ENCODE results near the gene MPEG1. TPM values are rescaled to one million over a fixed set of nuclear protein-coding genes. Genes with fewer than 3 reads are reported as not detected.
A peak's percentile ranks its signal among the peaks of the same experiment; 100 is the strongest.

MPEG1 gene
- total and polyA plus RNA-seq, 5 experiments from 2014 or later: 0.30 to 5.9 (median 3.1) TPM; not detected in 1

DNA sequence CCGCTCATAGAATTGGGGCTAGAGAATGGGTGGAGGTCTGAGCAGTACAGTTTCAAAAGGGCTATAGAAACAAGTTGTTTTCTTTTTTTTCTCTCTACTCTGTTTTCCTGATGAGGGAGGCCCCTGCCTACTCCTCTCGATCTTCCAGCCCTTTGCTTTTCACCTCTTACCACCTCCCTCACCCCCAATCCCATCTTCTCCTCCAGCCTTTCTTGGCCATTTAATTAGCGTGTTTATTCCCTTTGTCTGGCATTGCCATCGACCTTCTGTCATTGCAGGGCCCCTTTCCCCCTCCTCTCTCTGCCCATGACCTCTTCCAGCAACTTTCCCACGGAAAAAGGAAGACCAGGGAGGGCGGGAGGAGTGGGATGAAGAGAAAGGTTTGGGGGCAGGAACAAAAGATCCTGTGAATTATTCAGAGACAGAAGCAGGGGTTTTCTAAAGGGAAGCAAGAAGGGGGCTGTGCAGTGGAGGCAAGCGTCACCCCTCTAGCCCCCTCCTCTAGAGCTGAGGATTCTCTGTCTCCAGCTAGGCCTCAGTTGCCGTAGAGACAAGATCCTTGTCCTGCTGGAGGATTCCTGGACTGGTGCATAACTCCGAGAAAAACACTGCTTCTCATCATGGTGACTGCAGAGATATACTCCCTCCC is 27.9 kb downstream of the MPEG1 start:
- H3K36me3 Mint-ChIP-seq: peaks cover 0 to 3% (median 0%) of the 10 kb centered on the region in 3 donors
- no peak overlapping the region for H3K4me3 Mint-ChIP-seq
- peaks cover 0 to 2% (median 0%) of the 10 kb centered on the region in 4 donors for H3K4me1 Mint-ChIP-seq
- no peak overlapping the region for H3K27ac Mint-ChIP-seq
- peaks cover 0 to 4% (median 0%) of the 10 kb centered on the region in 5 donors for H3K27me3 Mint-ChIP-seq
- H3K9me3 Mint-ChIP-seq: peaks cover 0 to 2% (median 0%) of the 10 kb centered on the region in 9 donors
- DNase-seq: no peak
- ATAC-seq: no peak
- POLR2A ChIA-PET: no interaction called here

DNA sequence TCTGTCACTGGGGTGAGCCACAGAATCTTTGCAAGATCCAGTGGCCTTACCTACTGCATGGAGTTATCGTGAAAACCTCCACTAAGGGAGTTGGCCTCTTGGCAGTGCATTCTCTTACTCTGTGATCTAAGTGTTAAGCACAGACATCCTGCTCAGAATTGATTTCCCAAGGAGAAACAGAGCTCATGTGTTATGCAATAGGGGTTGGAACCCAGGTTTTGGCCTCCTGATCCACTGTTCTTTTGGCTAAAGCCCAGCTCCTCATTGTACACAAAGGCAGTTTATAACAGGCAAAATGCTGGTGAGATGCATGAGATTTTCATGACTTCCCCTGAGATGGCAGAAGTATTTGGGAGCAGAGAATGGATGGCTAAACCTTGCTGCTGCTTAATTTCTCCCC is 29.0 kb downstream of the MPEG1 start:
- POLR2A ChIA-PET: no interaction called here
- Mint-ChIP-seq H3K27me3 (peaks cover 0 to 4% (median 0%) of the 10 kb centered on the region in 5 donors), H3K4me3 (no peak overlapping the region), H3K4me1 (peaks cover 0 to 2% (median 0%) of the 10 kb centered on the region in 4 donors), H3K27ac (no peak overlapping the region), H3K9me3 (peaks cover 0 to 10% (median 0%) of the 10 kb centered on the region in 9 donors), H3K36me3 (peaks cover 0 to 2% (median 0%) of the 10 kb centered on the region in 3 donors)
- no peak for ATAC-seq
- no peak for DNase-seq

DNA sequence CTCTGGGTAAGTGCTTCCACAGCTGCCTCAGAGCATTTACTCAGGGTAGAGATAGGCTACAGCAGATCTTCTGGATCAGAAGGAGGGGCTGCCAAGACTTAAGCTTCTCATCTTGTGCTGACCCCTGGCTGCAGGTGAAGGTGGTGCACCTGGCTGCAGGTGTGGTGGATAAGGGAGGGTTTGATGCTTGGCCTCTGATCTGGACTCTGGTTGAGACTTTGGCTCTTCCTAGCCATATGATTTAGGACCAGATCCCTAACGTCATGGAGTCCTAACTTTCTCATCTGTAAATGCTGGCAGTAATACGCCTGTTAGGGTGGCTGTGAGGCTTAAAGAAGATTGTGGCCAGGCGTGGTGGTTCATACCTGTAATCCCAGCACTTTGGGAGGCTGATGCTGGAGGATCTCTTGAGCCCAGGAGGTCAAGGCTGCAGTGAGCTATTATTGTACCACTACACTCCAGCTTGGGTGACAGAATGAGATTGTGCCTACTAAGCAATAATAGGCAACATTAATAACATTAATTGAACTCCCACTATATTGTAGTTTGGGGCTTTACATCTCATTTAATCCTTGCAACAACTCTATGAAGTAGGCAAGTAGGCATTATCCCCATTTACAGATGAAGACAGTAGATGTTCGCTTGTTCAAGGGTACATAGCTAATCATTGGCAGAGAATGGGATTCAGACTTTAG is 30.1 kb downstream of the MPEG1 start:
- POLR2A ChIA-PET: no interaction called here
- H3K36me3 Mint-ChIP-seq: no peaks in the 10 kb centered on the region
- ATAC-seq: peak; percentile 49 to 50
- no peak overlapping the region for H3K27ac Mint-ChIP-seq
- peaks cover 0 to 2% (median 0%) of the 10 kb centered on the region in 4 donors for H3K4me1 Mint-ChIP-seq
- peaks cover 0 to 13% (median 0%) of the 10 kb centered on the region in 9 donors for H3K9me3 Mint-ChIP-seq
- no peak overlapping the region for H3K4me3 Mint-ChIP-seq
- peaks cover 0 to 3% (median 0%) of the 10 kb centered on the region in 5 donors for H3K27me3 Mint-ChIP-seq
- DNase-seq: peak in 3 of 10 donors; percentile 14 to 26 (median 24)

DNA sequence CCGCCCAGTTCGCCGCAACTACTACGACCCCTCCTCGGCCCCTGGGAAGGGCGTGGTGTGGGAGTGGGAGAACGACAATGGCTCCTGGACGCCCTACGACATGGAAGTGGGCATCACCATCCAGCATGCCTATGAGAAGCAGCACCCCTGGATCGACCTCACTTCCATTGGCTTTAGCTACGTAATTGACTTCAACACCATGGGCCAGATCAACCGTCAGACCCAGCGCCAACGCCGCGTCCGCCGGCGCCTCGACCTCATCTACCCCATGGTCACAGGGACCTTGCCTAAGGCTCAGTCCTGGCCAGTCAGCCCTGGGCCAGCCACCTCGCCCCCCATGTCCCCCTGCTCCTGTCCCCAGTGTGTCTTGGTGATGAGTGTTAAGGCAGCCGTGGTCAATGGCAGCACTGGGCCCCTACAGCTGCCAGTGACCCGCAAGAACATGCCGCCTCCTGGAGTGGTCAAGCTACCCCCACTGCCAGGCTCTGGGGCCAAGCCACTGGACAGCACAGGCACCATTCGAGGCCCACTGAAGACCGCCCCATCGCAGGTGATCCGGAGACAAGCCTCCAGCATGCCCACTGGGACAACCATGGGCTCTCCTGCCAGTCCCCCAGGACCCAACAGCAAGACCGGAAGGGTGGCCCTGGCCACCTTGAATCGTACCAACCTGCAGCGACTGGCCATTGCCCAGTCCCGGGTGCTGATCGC is 30.8 kb downstream of the MPEG1 start:
- DNase-seq: no peak
- Mint-ChIP-seq H3K4me1 (no peaks in the 10 kb centered on the region), H3K36me3 (no peaks in the 10 kb centered on the region), H3K27ac (no peak overlapping the region), H3K27me3 (peaks cover 0 to 2% (median 0%) of the 10 kb centered on the region in 5 donors), H3K9me3 (peaks cover 0 to 13% (median 0%) of the 10 kb centered on the region in 9 donors), H3K4me3 (no peak overlapping the region)
- POLR2A ChIA-PET: no interaction called here
- no peak for ATAC-seq

DNA sequence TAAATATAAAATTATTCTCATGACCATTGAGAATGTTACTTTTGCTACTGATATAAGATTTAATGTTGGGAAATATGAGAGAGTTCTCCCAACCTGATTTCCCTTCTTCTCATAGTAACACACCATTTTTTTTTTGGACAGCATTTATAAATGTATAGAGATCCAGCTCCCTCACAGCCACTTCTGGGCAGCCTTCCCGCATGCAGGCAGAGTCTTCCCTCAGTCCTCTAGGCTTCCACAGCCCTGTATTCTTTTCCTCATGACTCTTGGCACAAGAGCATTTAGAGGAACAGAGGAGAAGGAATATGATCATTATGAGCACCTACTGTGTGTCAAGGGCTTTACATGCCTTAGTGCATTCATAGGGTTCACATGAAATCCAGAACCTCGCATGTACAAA is 31.8 kb downstream of the MPEG1 start:
- Mint-ChIP-seq H3K27ac (no peak overlapping the region), H3K36me3 (no peaks in the 10 kb centered on the region), H3K27me3 (peaks cover 0 to 2% (median 0%) of the 10 kb centered on the region in 5 donors), H3K4me3 (no peak overlapping the region), H3K4me1 (no peaks in the 10 kb centered on the region), H3K9me3 (peaks cover 0 to 13% (median 0%) of the 10 kb centered on the region in 9 donors)
- ATAC-seq (no peak), DNase-seq (no peak)
- POLR2A ChIA-PET: no interaction called here

GRCh38 chr11:59180168-59180776 is 32.5 kb downstream of the MPEG1 start:
- peaks cover 0 to 2% (median 0%) of the 10 kb centered on the region in 5 donors for H3K27me3 Mint-ChIP-seq
- no peak overlapping the region for H3K27ac Mint-ChIP-seq
- no peak for ATAC-seq
- H3K4me1 Mint-ChIP-seq: peaks cover 0 to under 1% (median 0%) of the 10 kb centered on the region in 4 donors
- no peak overlapping the region for H3K4me3 Mint-ChIP-seq
- POLR2A ChIA-PET: no interaction called here
- H3K36me3 Mint-ChIP-seq: no peaks in the 10 kb centered on the region
- no peak for DNase-seq
- H3K9me3 Mint-ChIP-seq: peaks cover 0 to 13% (median 0%) of the 10 kb centered on the region in 9 donors

- Mint-ChIP-seq H3K27ac (no peak overlapping the region), H3K36me3 (no peaks in the 10 kb centered on the region), H3K9me3 (peaks cover 0 to 13% (median 0%) of the 10 kb centered on the region in 9 donors), H3K4me1 (peaks cover 0 to 7% (median under 1%) of the 10 kb centered on the region in 4 donors), H3K27me3 (peaks cover 0 to 2% (median 0%) of the 10 kb centered on the region in 5 donors), H3K4me3 (no peak overlapping the region)
- no peak for ATAC-seq
- DNase-seq: no peak
- POLR2A ChIA-PET: no interaction called here
These were observed 33.6 kb downstream of the MPEG1 start for GRCh38 chr11:59179121-59179520.

- DNase-seq (no peak), ATAC-seq (no peak)
- Mint-ChIP-seq H3K27me3 (peaks cover 0 to 3% (median 0%) of the 10 kb centered on the region in 5 donors), H3K4me1 (peaks cover 0 to 10% (median 4%) of the 10 kb centered on the region in 4 donors), H3K27ac (no peak overlapping the region), H3K4me3 (no peak overlapping the region), H3K36me3 (no peaks in the 10 kb centered on the region), H3K9me3 (peaks cover 0 to 13% (median 0%) of the 10 kb centered on the region in 9 donors)
- POLR2A ChIA-PET: no interaction called here
These were observed 34.3 kb downstream of the MPEG1 start for GRCh38 chr11:59178402-59178801.

- Mint-ChIP-seq H3K4me3 (no peak overlapping the region), H3K36me3 (no peaks in the 10 kb centered on the region), H3K9me3 (peaks cover 0 to 13% (median 0%) of the 10 kb centered on the region in 9 donors), H3K27me3 (peaks cover 0 to 8% (median 0%) of the 10 kb centered on the region in 5 donors), H3K4me1 (peaks cover 6 to 17% (median 12%) of the 10 kb centered on the region in 4 donors), H3K27ac (no peak overlapping the region)
- POLR2A ChIA-PET: interaction anchor here (1.0 kb wide), 1 partner anchor 10 kb away, joined by 4 read pairs; no protein-coding TSS in a partner anchor
- ATAC-seq (no peak), DNase-seq (no peak)
These were observed 36.4 kb downstream of the MPEG1 start for GRCh38 chr11:59176330-59176729.

DNA sequence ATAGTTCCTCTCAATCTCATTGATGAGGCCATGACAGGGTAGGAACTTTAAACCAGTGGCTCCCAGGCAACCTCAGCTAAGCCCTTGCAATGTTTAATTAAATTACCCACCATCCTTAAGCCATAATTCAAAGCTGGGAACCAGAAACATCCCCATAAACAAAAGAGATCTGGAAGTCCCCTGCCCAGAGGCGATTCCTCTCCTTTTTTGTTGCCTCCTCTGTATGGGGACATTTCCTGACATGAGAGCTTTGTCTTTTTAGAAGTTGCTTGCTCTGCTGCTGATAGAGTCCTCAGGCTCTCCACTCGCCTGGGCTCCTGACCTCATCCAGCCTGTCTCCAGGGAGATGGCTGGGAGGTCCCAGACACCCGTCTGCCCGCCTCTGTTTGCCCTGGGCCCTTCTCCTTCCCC is 37.6 kb downstream of the MPEG1 start:
- H3K27me3 Mint-ChIP-seq: peaks cover 0 to 8% (median 0%) of the 10 kb centered on the region in 5 donors
- peaks cover 0 to 13% (median 0%) of the 10 kb centered on the region in 9 donors for H3K9me3 Mint-ChIP-seq
- H3K4me1 Mint-ChIP-seq: peaks cover 6 to 17% (median 12%) of the 10 kb centered on the region in 4 donors
- peak overlapping the region in 1 of 10 donors; percentile 25 for H3K4me3 Mint-ChIP-seq
- H3K27ac Mint-ChIP-seq: peak overlapping the region in 2 of 10 donors; percentile 44 to 74
- DNase-seq (no peak), ATAC-seq (no peak)
- no peaks in the 10 kb centered on the region for H3K36me3 Mint-ChIP-seq
- POLR2A ChIA-PET: no interaction called here

GRCh38 chr11:59174664-59175033 is 38.1 kb downstream of the MPEG1 start:
- DNase-seq: no peak
- Mint-ChIP-seq H3K9me3 (peaks cover 0 to 12% (median 0%) of the 10 kb centered on the region in 9 donors), H3K27me3 (peaks cover 0 to 8% (median 0%) of the 10 kb centered on the region in 5 donors), H3K4me1 (peaks cover 6 to 17% (median 12%) of the 10 kb centered on the region in 4 donors), H3K36me3 (no peaks in the 10 kb centered on the region), H3K4me3 (no peak overlapping the region), H3K27ac (peak overlapping the region in 1 of 10 donors; percentile 44)
- ATAC-seq: no peak
- POLR2A ChIA-PET: no interaction called here

GRCh38 chr11:59173964-59174663 is 38.6 kb downstream of the MPEG1 start:
- POLR2A ChIA-PET: no interaction called here
- Mint-ChIP-seq H3K27ac (peak overlapping the region in 2 of 10 donors; percentile 51 to 64), H3K9me3 (peaks cover 0 to 7% (median 0%) of the 10 kb centered on the region in 9 donors), H3K36me3 (no peaks in the 10 kb centered on the region), H3K27me3 (peaks cover 0 to 8% (median 0%) of the 10 kb centered on the region in 5 donors), H3K4me1 (peaks cover 6 to 17% (median 12%) of the 10 kb centered on the region in 4 donors), H3K4me3 (peak overlapping the region in 4 of 10 donors; percentile 5 to 67 (median 28))
- no peak for ATAC-seq
- DNase-seq: no peak

Data from naive thymus-derived CD8-positive, alpha-beta T cell (primary cell).